Testis (tissue), 2 donors: Measurements from ENCODE around the gene TCIRG1.

Source experiments
- POLR2A ChIP-seq: fragments of 450-650 bp; IDR thresholded peaks from one replicate; pipeline ENCODE4 v1.6.1; 2017; ENCODE audit warnings: antibody characterized with exemption, mild to moderate bottlenecking, moderate library complexity
- TF ChIP-seq, protein P1 (sequence below), 3 experiments: fragments of 450-650 bp in 2 of 3; fragments of 200-600 bp in 1 of 3; sonication (generic) in 1 of 3; IDR thresholded peaks; one replicate each; pipeline ENCODE4 v1.5.1; 2016 to 2019; ENCODE audit warnings: antibody characterized with exemption in 3 of 3, mild to moderate bottlenecking in 2 of 3, moderate library complexity in 1 of 3

DNA sequence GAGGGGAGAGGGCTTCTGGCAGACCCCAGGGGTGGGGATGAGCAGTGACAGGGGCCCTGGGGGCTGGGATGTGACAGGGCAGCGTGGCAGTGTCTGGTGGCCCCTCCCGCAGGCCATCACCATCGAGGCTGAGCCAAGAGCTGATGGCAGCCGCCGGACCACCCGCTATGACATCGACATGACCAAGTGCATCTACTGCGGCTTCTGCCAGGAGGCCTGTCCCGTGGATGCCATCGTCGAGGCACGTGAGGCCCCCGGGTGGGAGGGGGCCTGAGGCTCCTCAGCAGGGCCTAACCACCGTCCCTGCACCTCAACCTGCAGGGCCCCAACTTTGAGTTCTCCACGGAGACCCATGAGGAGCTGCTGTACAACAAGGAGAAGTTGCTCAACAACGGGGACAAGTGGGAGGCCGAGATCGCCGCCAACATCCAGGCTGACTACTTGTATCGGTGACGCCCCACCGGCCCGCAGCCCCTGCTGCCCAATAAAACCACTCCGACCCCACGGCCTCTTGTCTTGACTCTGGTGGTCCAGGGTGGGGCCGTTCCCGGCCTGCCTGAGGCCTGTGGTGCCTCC, 2.6 kb upstream of the TCIRG1 start:
- TF ChIP-seq, protein P1, sequence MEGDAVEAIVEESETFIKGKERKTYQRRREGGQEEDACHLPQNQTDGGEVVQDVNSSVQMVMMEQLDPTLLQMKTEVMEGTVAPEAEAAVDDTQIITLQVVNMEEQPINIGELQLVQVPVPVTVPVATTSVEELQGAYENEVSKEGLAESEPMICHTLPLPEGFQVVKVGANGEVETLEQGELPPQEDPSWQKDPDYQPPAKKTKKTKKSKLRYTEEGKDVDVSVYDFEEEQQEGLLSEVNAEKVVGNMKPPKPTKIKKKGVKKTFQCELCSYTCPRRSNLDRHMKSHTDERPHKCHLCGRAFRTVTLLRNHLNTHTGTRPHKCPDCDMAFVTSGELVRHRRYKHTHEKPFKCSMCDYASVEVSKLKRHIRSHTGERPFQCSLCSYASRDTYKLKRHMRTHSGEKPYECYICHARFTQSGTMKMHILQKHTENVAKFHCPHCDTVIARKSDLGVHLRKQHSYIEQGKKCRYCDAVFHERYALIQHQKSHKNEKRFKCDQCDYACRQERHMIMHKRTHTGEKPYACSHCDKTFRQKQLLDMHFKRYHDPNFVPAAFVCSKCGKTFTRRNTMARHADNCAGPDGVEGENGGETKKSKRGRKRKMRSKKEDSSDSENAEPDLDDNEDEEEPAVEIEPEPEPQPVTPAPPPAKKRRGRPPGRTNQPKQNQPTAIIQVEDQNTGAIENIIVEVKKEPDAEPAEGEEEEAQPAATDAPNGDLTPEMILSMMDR (IDR thresholded peaks at IDR 0.05): no peak
- TF ChIP-seq POLR2A: no peak
